Upper lobe of right lung (tissue), 1 donor: ENCODE results near the gene ABCG5. TPM values are rescaled to one million over a fixed set of nuclear protein-coding genes. Genes with fewer than 3 reads are reported as not detected.

Experiments
- ATAC-seq: fragments of 200-7000 bp; cut with Tn5 transposase; one replicate; pipeline ENCODE4 v1.9.1; 2020; ENCODE audit warnings: mild to moderate bottlenecking, moderate library complexity
- DNase-seq: peaks from one replicate; pipeline ENCODE4 v3.0.0-alpha.2; 2020
- H3K27ac ChIP-seq: fragments of 200-600 bp; one replicate; pipeline ENCODE4 v1.8.0; 2022
- H3K27me3 ChIP-seq: fragments of 200-600 bp; one replicate; pipeline ENCODE4 v1.8.0; 2022; ENCODE audit warnings: mild to moderate bottlenecking
- H3K36me3 ChIP-seq: fragments of 200-600 bp; one replicate; pipeline ENCODE4 v1.8.0; 2022
- H3K4me1 ChIP-seq: fragments of 200-600 bp; one replicate; pipeline ENCODE4 v1.8.0; 2022
- H3K4me3 ChIP-seq: fragments of 200-600 bp; one replicate; pipeline ENCODE4 v1.8.0; 2022; ENCODE audit warnings: mild to moderate bottlenecking
- H3K9me3 ChIP-seq: fragments of 200-600 bp; one replicate; pipeline ENCODE4 v1.8.0; 2022
- CTCF ChIP-seq: fragments of 200-600 bp; IDR thresholded peaks from one replicate; pipeline ENCODE4 v1.8.0; 2022; ENCODE audit warnings: antibody characterized with exemption
- intact Hi-C: fragments of 100-400 bp; cut with DNase I; formaldehyde crosslinking; loops from one replicate; pipeline ENCODE4 v1.11.0; 2022
- total RNA-seq: library from RNA; stranded (reverse); fragmentation: NEBNext Ultra II Directional; extraction: Animal tissue kit (Norgen Biotek cat#: 25700); gene quantifications from one replicate; pipeline ENCODE4 v1.2.1, GENCODE V29; 2021
- donor health status: DM: no; HTN: yes; CAD: no; lungs with severe emphysema.

Gene ABCG5
- total RNA-seq, 1 donor from 2014 or later, result not detected

DNA sequence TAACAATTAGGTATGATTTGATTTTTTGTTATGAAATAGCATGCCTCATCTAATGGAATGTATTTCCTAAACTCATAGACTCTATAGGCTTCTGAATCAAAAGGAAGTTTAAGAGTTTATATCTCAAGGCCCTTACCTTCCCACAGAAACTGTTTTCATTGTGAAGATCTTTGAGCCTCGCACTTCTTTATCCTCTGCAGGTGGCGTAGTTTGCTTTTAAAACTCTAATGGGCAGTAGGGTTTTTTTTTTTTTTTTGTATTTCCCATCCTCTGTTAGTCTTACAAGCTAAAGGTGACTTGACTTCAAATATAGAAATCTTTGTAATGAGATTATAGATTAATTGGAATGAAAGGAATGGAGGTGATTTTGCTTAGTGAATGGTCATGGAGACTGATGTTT lies 36.5 kb downstream of the ABCG5 start:
- ATAC-seq (no peak), DNase-seq (no peak)
- Histone ChIP-seq H3K9me3 (no peaks in the 10 kb centered on the region), H3K4me1 (no peaks in the 10 kb centered on the region), H3K4me3 (no peak overlapping the region), H3K27ac (no peak overlapping the region), H3K36me3 (peaks cover 27% of the 10 kb centered on the region), H3K27me3 (no peaks in the 10 kb centered on the region)
- TF ChIP-seq CTCF, result no peak
- intact Hi-C loops, result no loop called here

DNA sequence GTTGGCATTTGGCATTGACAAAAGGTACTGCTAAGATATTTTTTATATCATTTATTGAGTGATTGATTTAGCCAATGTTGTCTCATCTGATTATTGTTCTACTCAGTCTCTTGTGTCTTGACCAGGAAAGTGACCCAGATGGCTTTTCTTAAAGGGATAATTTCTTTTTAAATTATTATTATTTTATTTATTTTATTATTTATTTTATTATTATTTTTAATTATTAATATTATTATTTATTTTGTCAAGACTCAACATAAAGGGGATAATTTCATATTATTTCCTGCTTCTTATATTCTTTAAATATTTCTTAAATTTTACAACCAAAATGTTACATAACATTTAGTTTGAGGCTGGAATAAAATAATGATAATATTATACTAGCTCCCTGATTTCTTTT lies 37.7 kb downstream of the ABCG5 start:
- Histone ChIP-seq H3K4me3 (no peak overlapping the region), H3K36me3 (peaks cover 22% of the 10 kb centered on the region), H3K27ac (no peak overlapping the region), H3K27me3 (no peaks in the 10 kb centered on the region), H3K9me3 (no peaks in the 10 kb centered on the region), H3K4me1 (no peaks in the 10 kb centered on the region)
- TF ChIP-seq CTCF, result no peak
- ATAC-seq, result no peak
- DNase-seq, result no peak
- intact Hi-C loops, result no loop called here

- TF ChIP-seq CTCF, result no peak
- no peak for DNase-seq
- H3K4me1 ChIP-seq, result no peaks in the 10 kb centered on the region
These were observed 40.3 kb downstream of the ABCG5 start for GRCh38 chr2:43798300-43798699.

DNA sequence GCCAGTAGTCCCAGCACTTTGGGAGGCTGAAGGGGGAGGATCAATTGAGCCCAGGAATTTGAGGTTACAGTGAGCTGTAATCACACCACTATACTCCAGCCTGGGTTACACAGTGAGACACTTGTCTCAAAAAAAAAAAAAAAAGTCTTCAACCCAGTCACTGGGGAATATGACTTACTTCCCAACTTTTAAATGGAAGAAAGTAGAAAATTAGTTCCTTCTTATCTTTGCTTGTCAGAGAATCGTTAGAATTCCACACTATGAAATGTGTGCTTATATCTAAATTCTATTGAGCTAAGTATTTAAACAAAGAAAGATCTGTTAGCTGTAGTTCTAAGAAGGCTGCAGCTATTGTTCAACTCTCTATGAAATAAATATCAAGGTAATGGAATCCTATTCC lies 42.4 kb downstream of the ABCG5 start:
- H3K4me3 ChIP-seq, result no peak overlapping the region
- DNase-seq (no peak), ATAC-seq (no peak)
- H3K27me3 ChIP-seq, result no peaks in the 10 kb centered on the region
- intact Hi-C loops, result no loop called here
- H3K27ac ChIP-seq, result no peak overlapping the region
- TF ChIP-seq CTCF, result no peak
- no peaks in the 10 kb centered on the region for H3K4me1 ChIP-seq
- no peaks in the 10 kb centered on the region for H3K9me3 ChIP-seq
- H3K36me3 ChIP-seq, result peaks cover 20% of the 10 kb centered on the region

More at GRCh38 chr2:43798300-43798699, 40.3 kb downstream of the ABCG5 start:
- no peak overlapping the region for H3K27ac ChIP-seq
- ATAC-seq, result no peak
- no peak overlapping the region for H3K4me3 ChIP-seq
- no peaks in the 10 kb centered on the region for H3K9me3 ChIP-seq
- peaks cover 20% of the 10 kb centered on the region for H3K36me3 ChIP-seq
- intact Hi-C loops, result no loop called here
- H3K27me3 ChIP-seq, result no peaks in the 10 kb centered on the region

GRCh38 chr2:43794956-43795355 lies 43.7 kb downstream of the ABCG5 start:
- no peak overlapping the region for H3K27ac ChIP-seq
- no peak for TF ChIP-seq CTCF
- H3K36me3 ChIP-seq, result peaks cover 25% of the 10 kb centered on the region
- ATAC-seq, result no peak
- no peaks in the 10 kb centered on the region for H3K27me3 ChIP-seq
- H3K4me3 ChIP-seq, result no peak overlapping the region
- no peaks in the 10 kb centered on the region for H3K4me1 ChIP-seq
- no peaks in the 10 kb centered on the region for H3K9me3 ChIP-seq
- intact Hi-C loops, result no loop called here
- DNase-seq, result no peak

DNA sequence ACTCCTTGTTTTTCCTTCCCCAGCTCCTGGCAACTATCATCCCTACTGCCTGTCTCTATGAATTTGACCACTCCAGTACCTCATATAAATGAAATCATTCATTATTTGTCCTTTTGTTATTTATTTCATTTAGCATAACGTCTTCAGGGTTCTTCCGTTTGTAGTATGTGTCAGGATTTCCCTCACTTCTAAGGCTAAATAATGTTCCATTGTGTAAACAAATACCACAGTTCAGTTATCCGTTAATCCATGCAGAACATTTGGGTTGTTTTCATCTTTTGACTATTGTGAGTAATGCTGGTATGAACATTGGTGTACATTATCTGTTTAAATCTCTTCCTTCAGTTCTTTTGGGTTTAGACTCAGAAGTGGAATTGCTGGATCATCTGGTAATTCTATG lies 46.0 kb downstream of the ABCG5 start:
- peaks cover 33% of the 10 kb centered on the region for H3K36me3 ChIP-seq
- H3K27ac ChIP-seq, result no peak overlapping the region
- H3K27me3 ChIP-seq, result no peaks in the 10 kb centered on the region
- TF ChIP-seq CTCF, result no peak
- H3K4me1 ChIP-seq, result no peaks in the 10 kb centered on the region
- H3K4me3 ChIP-seq, result no peak overlapping the region
- intact Hi-C loops, result no loop called here
- H3K9me3 ChIP-seq, result no peaks in the 10 kb centered on the region
- DNase-seq, result no peak
- no peak for ATAC-seq
